ENCODE measurements around the gene CTDP1.
A peak's percentile ranks its signal among the peaks of the same experiment; 100 is the strongest.

The CTDP1 gene

GRCh38 chr18:79787527-79787864, 107.9 kb downstream of the CTDP1 start:
- no peak for DNase-seq

GRCh38 chr18:79787865-79788733, 108.5 kb downstream of the CTDP1 start:
- no peak for DNase-seq

GRCh38 chr18:79788734-79789085, 109.1 kb downstream of the CTDP1 start:
- DNase-seq: no peak

GRCh38 chr18:79789091-79789891, 109.7 kb downstream of the CTDP1 start:
- DNase-seq: no peak

- DNase-seq: no peak
Measured at GRCh38 chr18:79789901-79790890, 110.6 kb downstream of the CTDP1 start.

- peak; percentile 23 for DNase-seq
Measured at GRCh38 chr18:79790996-79791972, 111.7 kb downstream of the CTDP1 start.

- no peak for DNase-seq
Measured at GRCh38 chr18:79792096-79792987, 112.7 kb downstream of the CTDP1 start.

GRCh38 chr18:79792988-79793355, 113.4 kb downstream of the CTDP1 start:
- no peak for DNase-seq

GRCh38 chr18:79794846-79795245, 115.2 kb downstream of the CTDP1 start:
- DNase-seq: no peak

- no peak for DNase-seq
Measured at GRCh38 chr18:79795446-79795845, 115.8 kb downstream of the CTDP1 start.

- no peak for DNase-seq
Measured at GRCh38 chr18:79796016-79796415, 116.4 kb downstream of the CTDP1 start.

- no peak for DNase-seq
Measured at GRCh38 chr18:79796531-79797405, 117.2 kb downstream of the CTDP1 start.

GRCh38 chr18:79797518-79798345, 118.1 kb downstream of the CTDP1 start, which contains the start of gene KCNG2:
Gene KCNG2, plus strand, starts transcription at chr18:79797938. Its CDS starts 65,730 bp downstream, at chr18:79863668.
- DNase-seq: no peak

GRCh38 chr18:79798346-79798998, 118.9 kb downstream of the CTDP1 start:
- DNase-seq: no peak

GRCh38 chr18:79798999-79799370, 119.4 kb downstream of the CTDP1 start:
- DNase-seq: no peak

- no peak for DNase-seq
Measured at GRCh38 chr18:79799619-79800370, 120.2 kb downstream of the CTDP1 start.

Data from CD4-positive, alpha-beta T cell treated with Interleukin-21 for 1 hour (primary cell).